ENCODE data around the gene GCK. TPM values are rescaled to one million over a fixed set of nuclear protein-coding genes. Genes with fewer than 3 reads are reported as not detected.
A peak's percentile ranks its signal among the peaks of the same experiment; 100 is the strongest.
"Not testable (repeated sequence)": the region's sequence is repeated elsewhere in the genome, so short reads cannot be mapped to it uniquely, and the experiment has no call there.

GCK gene
- total RNA-seq, 2 donors from 2014 or later: 0.91 to 2.7 TPM

GRCh38 chr7:44208085-44208484 lies 18.8 kb upstream of the GCK start:
- no peaks in the 10 kb centered on the region for H3K27me3 ChIP-seq (replicated peaks; ENCODE audit: insufficient read depth)
- H3K36me3 ChIP-seq: peaks cover 4 to 8% of the 10 kb centered on the region in 2 donors
- DNase-seq (ENCODE audit: low spot score): no peak
- no peak overlapping the region for H3K27ac ChIP-seq
- no peaks in the 10 kb centered on the region for H3K9me3 ChIP-seq
- TF ChIP-seq, protein P1, sequence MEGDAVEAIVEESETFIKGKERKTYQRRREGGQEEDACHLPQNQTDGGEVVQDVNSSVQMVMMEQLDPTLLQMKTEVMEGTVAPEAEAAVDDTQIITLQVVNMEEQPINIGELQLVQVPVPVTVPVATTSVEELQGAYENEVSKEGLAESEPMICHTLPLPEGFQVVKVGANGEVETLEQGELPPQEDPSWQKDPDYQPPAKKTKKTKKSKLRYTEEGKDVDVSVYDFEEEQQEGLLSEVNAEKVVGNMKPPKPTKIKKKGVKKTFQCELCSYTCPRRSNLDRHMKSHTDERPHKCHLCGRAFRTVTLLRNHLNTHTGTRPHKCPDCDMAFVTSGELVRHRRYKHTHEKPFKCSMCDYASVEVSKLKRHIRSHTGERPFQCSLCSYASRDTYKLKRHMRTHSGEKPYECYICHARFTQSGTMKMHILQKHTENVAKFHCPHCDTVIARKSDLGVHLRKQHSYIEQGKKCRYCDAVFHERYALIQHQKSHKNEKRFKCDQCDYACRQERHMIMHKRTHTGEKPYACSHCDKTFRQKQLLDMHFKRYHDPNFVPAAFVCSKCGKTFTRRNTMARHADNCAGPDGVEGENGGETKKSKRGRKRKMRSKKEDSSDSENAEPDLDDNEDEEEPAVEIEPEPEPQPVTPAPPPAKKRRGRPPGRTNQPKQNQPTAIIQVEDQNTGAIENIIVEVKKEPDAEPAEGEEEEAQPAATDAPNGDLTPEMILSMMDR (IDR thresholded peaks at IDR 0.05): no peak
- TF ChIP-seq POLR2AphosphoS5 (IDR thresholded peaks at IDR 0.05) (no peak), POLR2A (IDR thresholded peaks at IDR 0.05) (no peak)
- no peaks in the 10 kb centered on the region for H3K4me1 ChIP-seq (replicated peaks)
- 93% methylated on average over 7 of the region's 7 CpGs for WGBS
- intact Hi-C loops (cut with DNase I): no loop called here
- no peak overlapping the region for H3K4me3 ChIP-seq

DNA sequence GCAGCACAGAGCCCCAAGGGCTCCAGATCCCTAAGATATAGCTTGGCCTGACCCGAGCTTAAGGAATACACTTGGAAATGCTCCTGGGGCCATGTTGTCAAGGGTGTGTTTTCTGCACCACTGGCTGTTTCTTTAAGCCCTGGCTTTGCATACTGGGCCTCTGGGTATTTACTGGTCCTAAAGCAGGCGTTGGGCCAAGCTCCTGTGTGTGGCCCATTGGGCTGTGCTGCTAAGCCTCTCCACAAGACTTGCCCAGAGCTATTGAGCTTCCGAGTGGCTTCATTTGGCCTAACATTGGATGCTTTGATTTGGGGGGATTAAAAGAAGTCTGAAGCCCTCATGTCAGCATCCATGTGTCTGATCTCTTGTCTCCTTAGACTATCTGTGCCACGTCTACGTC lies 16.8 kb upstream of the GCK start:
- Histone ChIP-seq H3K9me3 (no peaks in the 10 kb centered on the region), H3K4me1 (replicated peaks) (no peaks in the 10 kb centered on the region), H3K36me3 (peaks cover 4 to 8% of the 10 kb centered on the region in 2 donors), H3K27me3 (replicated peaks; ENCODE audit: insufficient read depth) (no peaks in the 10 kb centered on the region), H3K4me3 (no peak overlapping the region), H3K27ac (no peak overlapping the region)
- no peak for TF ChIP-seq POLR2AphosphoS5 (IDR thresholded peaks at IDR 0.05)
- TF ChIP-seq POLR2A (IDR thresholded peaks at IDR 0.05): no peak
- TF ChIP-seq, protein P1 (IDR thresholded peaks at IDR 0.05): no peak
- WGBS: 88% methylated on average over 5 of the region's 5 CpGs
- intact Hi-C loops (cut with DNase I): no loop called here
- DNase-seq (ENCODE audit: low spot score): no peak

GRCh38 chr7:44201813-44202212 lies 12.6 kb upstream of the GCK start:
- WGBS: 22% methylated on average over 8 of the region's 8 CpGs
- Histone ChIP-seq H3K36me3 (no peaks in the 10 kb centered on the region), H3K4me3 (peak overlapping the region; percentile 83 to 97), H3K27ac (no peak overlapping the region), H3K4me1 (replicated peaks) (no peaks in the 10 kb centered on the region), H3K27me3 (replicated peaks; ENCODE audit: insufficient read depth) (no peaks in the 10 kb centered on the region), H3K9me3 (no peaks in the 10 kb centered on the region)
- no peak for DNase-seq (ENCODE audit: low spot score)
- TF ChIP-seq, protein P1 (IDR thresholded peaks at IDR 0.05): no peak
- TF ChIP-seq POLR2AphosphoS5 (IDR thresholded peaks at IDR 0.05): no peak
- no peak for TF ChIP-seq POLR2A (IDR thresholded peaks at IDR 0.05)
- intact Hi-C loops (cut with DNase I): no loop called here

- peak within 1 kb of the TSS; percentile 83 to 97 for H3K4me3 ChIP-seq
- H3K9me3 ChIP-seq: no peaks in the 10 kb centered on the region
- intact Hi-C loops (cut with DNase I): no loop called here
- no peaks in the 10 kb centered on the region for H3K4me1 ChIP-seq (replicated peaks)
- no peaks in the 10 kb centered on the region for H3K36me3 ChIP-seq
- H3K27ac ChIP-seq: peak within 1 kb of the TSS; percentile 45 to 57
- TF ChIP-seq, protein P1 (IDR thresholded peaks at IDR 0.05): peak in 3 of 4 experiments; percentile 50 to 86 (median 80)
- TF ChIP-seq POLR2A (IDR thresholded peaks at IDR 0.05) (peak; percentile 48), POLR2AphosphoS5 (IDR thresholded peaks at IDR 0.05) (peak; percentile 98)
- DNase-seq (ENCODE audit: low spot score): peak; percentile 96
- WGBS: under 1% methylated on average over 55 of the region's 58 CpGs
- H3K27me3 ChIP-seq (replicated peaks; ENCODE audit: insufficient read depth): no peaks in the 10 kb centered on the region
These were observed 11.6 kb upstream of the GCK start, which contains the start of gene YKT6 for GRCh38 chr7:44200699-44201461. TSS of gene YKT6 (plus strand) at chr7:44200978. CDS start at chr7:44201136, 158 bp downstream.

GRCh38 chr7:44200163-44200562 lies 10.9 kb upstream of the GCK start:
- H3K36me3 ChIP-seq; H3K9me3 ChIP-seq; H3K4me3 ChIP-seq; intact Hi-C loops (cut with DNase I); H3K4me1 ChIP-seq (replicated peaks); H3K27ac ChIP-seq; H3K27me3 ChIP-seq (replicated peaks; ENCODE audit: insufficient read depth); DNase-seq (ENCODE audit: low spot score): not testable (repeated sequence)
- 90% methylated on average over 3 of the region's 3 CpGs for WGBS
